GM21825 (cell line): ENCODE results near the gene PCDHGC4.
A peak's percentile ranks its signal among the peaks of the same experiment; 100 is the strongest.

ENCODE experiments used
- ATAC-seq: cut with Tn5 transposase; IDR thresholded peaks from one replicate; pipeline ENCODE4 v1.9.1; 2021; ENCODE audit warnings: mild to moderate bottlenecking, moderate library complexity; ENCODE audit not compliant: unreplicated experiment

PCDHGC4 gene

GRCh38 chr5:141490271-141490670 is 5.4 kb downstream of the PCDHGC4 start:
- no peak for ATAC-seq

GRCh38 chr5:141490771-141491170 is 5.9 kb downstream of the PCDHGC4 start:
- no peak for ATAC-seq

GRCh38 chr5:141491323-141492167 is 6.7 kb downstream of the PCDHGC4 start:
- no peak for ATAC-seq

- peak; percentile 54 for ATAC-seq
Measured at GRCh38 chr5:141492168-141492885, 7.5 kb downstream of the PCDHGC4 start.

- no peak for ATAC-seq
Measured at GRCh38 chr5:141493500-141494422, 8.9 kb downstream of the PCDHGC4 start.

- no peak for ATAC-seq
Measured at GRCh38 chr5:141494761-141495452, 10.1 kb downstream of the PCDHGC4 start.

- no peak for ATAC-seq
Measured at GRCh38 chr5:141495453-141495811, 10.6 kb downstream of the PCDHGC4 start.

- no peak for ATAC-seq
Measured at GRCh38 chr5:141496038-141496437, 11.2 kb downstream of the PCDHGC4 start.

- no peak for ATAC-seq
Measured at GRCh38 chr5:141501761-141502160, 16.9 kb downstream of the PCDHGC4 start.

GRCh38 chr5:141503681-141504080 is 18.9 kb downstream of the PCDHGC4 start:
- ATAC-seq, result no peak

- no peak for ATAC-seq
Measured at GRCh38 chr5:141504216-141504615, 19.4 kb downstream of the PCDHGC4 start.

GRCh38 chr5:141506381-141507155 is 21.7 kb downstream of the PCDHGC4 start:
- no peak for ATAC-seq

- ATAC-seq, result peak; percentile 37
Measured at GRCh38 chr5:141507387-141508091, 22.7 kb downstream of the PCDHGC4 start.

GRCh38 chr5:141508440-141508797 is 23.6 kb downstream of the PCDHGC4 start:
- ATAC-seq, result no peak

GRCh38 chr5:141508798-141509611 is 24.2 kb downstream of the PCDHGC4 start:
- no peak for ATAC-seq

GRCh38 chr5:141510160-141510559 is 25.3 kb downstream of the PCDHGC4 start:
- no peak for ATAC-seq

- ATAC-seq, result peak; percentile 38
Measured at GRCh38 chr5:141510850-141511601, 26.2 kb downstream of the PCDHGC4 start.
